Activated CD8-positive, alpha-beta T cell treated with anti-CD3 and anti-CD28 coated beads for 36 hours (primary cell): Measurements from ENCODE around the gene ZNF148. TPM values are rescaled to one million over a fixed set of nuclear protein-coding genes. Genes with fewer than 3 reads are reported as not detected.

ENCODE experiments used
- ATAC-seq: fragments of 200-7000 bp; cut with Tn5 transposase; one replicate; pipeline ENCODE4 v1.10.0; 2021; ENCODE audit warnings: mild to moderate bottlenecking, moderate library complexity
- CTCF ChIA-PET: fragments of 350-600 bp; sonication (Branson Sonifier 250); formaldehyde crosslinking; loops from one replicate; lab custom pipeline; 2021; ENCODE audit warnings: antibody characterized with exemption; lab: Charles Lee
- POLR2A ChIA-PET: fragments of 350-600 bp; sonication (Branson Sonifier 250); formaldehyde crosslinking; loops from one replicate; lab custom pipeline; 2021; ENCODE audit warnings: antibody characterized with exemption; lab: Charles Lee
- DNase-seq: peaks from one replicate; pipeline ENCODE4 v3.0.0-alpha.2; 2020
- H3K27ac Mint-ChIP-seq: one replicate; pipeline ENCODE4 v1.8.0; 2021; ENCODE audit warnings: mild to moderate bottlenecking, mixed read lengths
- H3K27me3 Mint-ChIP-seq: one replicate; pipeline ENCODE4 v1.8.0; 2021; ENCODE audit warnings: mixed read lengths
- H3K36me3 Mint-ChIP-seq: one replicate; pipeline ENCODE4 v1.8.0; 2021; ENCODE audit warnings: low read depth, mixed read lengths
- H3K4me1 Mint-ChIP-seq: one replicate; pipeline ENCODE4 v1.8.0; 2021; ENCODE audit warnings: low read depth, mixed read lengths
- H3K4me3 Mint-ChIP-seq: one replicate; pipeline ENCODE4 v1.8.0; 2021; ENCODE audit warnings: mild to moderate bottlenecking, moderate library complexity, mixed read lengths
- H3K9me3 Mint-ChIP-seq: one replicate; pipeline ENCODE4 v1.8.0; 2021; ENCODE audit warnings: mixed read lengths
- intact Hi-C: fragments of 100-400 bp; cut with micrococcal nuclease; formaldehyde crosslinking; loops from one replicate; pipeline ENCODE4 v1.10.0; 2022
- total RNA-seq, 2 experiments: library from RNA; stranded (reverse); gene quantifications; one replicate each; pipeline ENCODE4 v1.2.3, GENCODE V29; 2021
- TF ChIP-seq, protein P1 (sequence below): fragments of 200-600 bp; IDR thresholded peaks from one replicate; pipeline ENCODE4 v1.8.0; 2022; ENCODE audit warnings: antibody characterized with exemption, mild to moderate bottlenecking

Gene ZNF148, protein sequence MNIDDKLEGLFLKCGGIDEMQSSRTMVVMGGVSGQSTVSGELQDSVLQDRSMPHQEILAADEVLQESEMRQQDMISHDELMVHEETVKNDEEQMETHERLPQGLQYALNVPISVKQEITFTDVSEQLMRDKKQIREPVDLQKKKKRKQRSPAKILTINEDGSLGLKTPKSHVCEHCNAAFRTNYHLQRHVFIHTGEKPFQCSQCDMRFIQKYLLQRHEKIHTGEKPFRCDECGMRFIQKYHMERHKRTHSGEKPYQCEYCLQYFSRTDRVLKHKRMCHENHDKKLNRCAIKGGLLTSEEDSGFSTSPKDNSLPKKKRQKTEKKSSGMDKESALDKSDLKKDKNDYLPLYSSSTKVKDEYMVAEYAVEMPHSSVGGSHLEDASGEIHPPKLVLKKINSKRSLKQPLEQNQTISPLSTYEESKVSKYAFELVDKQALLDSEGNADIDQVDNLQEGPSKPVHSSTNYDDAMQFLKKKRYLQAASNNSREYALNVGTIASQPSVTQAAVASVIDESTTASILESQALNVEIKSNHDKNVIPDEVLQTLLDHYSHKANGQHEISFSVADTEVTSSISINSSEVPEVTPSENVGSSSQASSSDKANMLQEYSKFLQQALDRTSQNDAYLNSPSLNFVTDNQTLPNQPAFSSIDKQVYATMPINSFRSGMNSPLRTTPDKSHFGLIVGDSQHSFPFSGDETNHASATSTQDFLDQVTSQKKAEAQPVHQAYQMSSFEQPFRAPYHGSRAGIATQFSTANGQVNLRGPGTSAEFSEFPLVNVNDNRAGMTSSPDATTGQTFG
- 10 to 100 TPM; 36.3 to 36.9 TPM for total RNA-seq

DNA sequence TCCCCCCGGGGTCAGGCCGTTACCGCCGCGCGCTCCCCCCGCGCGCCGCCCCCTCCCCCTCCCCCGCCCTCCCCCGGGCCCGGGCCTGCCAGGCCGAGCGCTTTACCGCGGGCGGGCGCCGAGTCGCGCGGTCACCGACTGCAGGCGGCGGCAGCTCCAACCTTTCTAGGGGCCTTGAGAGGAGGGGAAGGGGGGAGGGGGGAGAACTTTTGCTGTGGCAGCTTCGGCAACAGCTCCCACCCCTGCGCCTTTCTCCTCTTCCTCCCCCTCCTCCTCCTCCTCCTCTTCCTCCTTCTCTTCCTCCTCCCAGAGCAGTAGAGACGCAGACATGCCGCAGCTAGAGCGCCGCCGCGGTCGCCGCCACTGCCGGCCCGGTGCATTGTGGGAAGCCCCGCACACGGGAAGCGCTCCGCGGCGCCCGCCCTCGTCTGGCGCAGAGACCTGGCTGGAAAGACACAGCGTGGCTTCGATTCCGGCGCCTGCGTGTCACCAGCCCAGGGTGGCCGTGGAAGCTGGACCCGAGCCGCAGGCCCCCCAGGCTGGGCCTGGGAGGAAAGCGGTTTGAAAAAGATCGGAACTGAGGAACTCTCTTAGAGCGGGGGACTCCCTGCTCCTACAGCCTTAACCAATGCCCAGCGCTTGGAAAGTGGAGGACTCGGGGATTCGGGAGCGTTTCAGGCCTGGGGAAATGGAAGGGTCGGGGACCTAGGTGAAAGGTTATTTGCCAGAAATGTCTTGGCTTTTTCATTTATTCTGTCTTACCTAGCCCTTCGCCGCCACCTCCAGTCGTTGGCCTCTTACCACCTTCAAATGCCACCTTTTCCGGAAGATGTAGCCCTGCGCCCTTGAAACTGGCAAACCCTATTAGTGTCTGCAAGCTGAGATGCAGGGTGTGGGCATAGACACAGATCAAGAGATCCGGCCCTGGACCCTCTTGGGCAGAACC lies at the start of gene ZNF148:
ZNF148 (minus strand) TSS at position 330 of the 946 bp plus-strand sequence. CDS start 61,685 bp downstream, outside the sequence.
- Mint-ChIP-seq H3K9me3 (no peaks in the 10 kb centered on the region), H3K4me3 (peak within 1 kb of the TSS; percentile 95), H3K36me3 (peaks cover 17% of the 10 kb centered on the region), H3K27me3 (no peaks in the 10 kb centered on the region), H3K27ac (peak within 1 kb of the TSS; percentile 97), H3K4me1 (peaks cover 29% of the 10 kb centered on the region)
- CTCF ChIA-PET, result interaction anchor here (1.1 to 1.3 kb wide), 2 partner anchors 8 to 11 kb away, joined by 3 read pairs; no protein-coding TSS in a partner anchor
- POLR2A ChIA-PET, result interaction anchor here (0.9 to 3.4 kb wide), 10 partner anchors 9 to 340 kb away, joined by 3 to 18 read pairs (median 4); partner anchors contain the start of gene SNX4
- TF ChIP-seq, protein P1, sequence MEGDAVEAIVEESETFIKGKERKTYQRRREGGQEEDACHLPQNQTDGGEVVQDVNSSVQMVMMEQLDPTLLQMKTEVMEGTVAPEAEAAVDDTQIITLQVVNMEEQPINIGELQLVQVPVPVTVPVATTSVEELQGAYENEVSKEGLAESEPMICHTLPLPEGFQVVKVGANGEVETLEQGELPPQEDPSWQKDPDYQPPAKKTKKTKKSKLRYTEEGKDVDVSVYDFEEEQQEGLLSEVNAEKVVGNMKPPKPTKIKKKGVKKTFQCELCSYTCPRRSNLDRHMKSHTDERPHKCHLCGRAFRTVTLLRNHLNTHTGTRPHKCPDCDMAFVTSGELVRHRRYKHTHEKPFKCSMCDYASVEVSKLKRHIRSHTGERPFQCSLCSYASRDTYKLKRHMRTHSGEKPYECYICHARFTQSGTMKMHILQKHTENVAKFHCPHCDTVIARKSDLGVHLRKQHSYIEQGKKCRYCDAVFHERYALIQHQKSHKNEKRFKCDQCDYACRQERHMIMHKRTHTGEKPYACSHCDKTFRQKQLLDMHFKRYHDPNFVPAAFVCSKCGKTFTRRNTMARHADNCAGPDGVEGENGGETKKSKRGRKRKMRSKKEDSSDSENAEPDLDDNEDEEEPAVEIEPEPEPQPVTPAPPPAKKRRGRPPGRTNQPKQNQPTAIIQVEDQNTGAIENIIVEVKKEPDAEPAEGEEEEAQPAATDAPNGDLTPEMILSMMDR, result no peak
- peak; percentile 90 for DNase-seq
- intact Hi-C loops, result no loop called here
- ATAC-seq, result peak; percentile 93

DNA sequence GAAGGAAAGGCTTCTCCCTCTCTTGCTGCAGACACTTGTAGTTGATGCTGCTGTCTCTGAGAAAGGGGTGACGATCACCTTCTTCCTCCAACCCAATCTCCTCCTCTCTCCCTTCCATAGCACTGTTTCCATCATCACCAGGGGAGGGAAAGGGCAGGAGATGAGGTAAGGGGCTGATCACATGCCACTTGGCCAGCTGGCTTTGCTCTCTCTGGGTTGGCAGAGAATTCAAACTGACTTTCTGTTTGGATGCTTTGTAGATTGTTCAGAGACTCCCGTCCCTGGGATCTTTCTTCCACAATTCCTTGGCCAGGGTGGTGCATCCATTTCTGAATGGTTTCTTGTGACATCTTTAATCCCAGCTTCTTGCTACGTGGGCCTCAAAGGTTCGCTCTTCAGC lies 43.2 kb upstream of the ZNF148 start:
- TF ChIP-seq, protein P1, result no peak
- Mint-ChIP-seq H3K9me3 (no peaks in the 10 kb centered on the region), H3K27me3 (no peaks in the 10 kb centered on the region), H3K27ac (no peak overlapping the region), H3K4me1 (peaks cover 3% of the 10 kb centered on the region), H3K36me3 (no peaks in the 10 kb centered on the region), H3K4me3 (no peak overlapping the region)
- ChIA-PET CTCF (interaction anchor here (1.3 to 1.6 kb wide), 2 partner anchors 16 to 657 kb away, joined by 3 to 5 read pairs; no protein-coding TSS in a partner anchor), POLR2A (no interaction called here)
- ATAC-seq (no peak), DNase-seq (no peak)
- intact Hi-C loops, result no loop called here

DNA sequence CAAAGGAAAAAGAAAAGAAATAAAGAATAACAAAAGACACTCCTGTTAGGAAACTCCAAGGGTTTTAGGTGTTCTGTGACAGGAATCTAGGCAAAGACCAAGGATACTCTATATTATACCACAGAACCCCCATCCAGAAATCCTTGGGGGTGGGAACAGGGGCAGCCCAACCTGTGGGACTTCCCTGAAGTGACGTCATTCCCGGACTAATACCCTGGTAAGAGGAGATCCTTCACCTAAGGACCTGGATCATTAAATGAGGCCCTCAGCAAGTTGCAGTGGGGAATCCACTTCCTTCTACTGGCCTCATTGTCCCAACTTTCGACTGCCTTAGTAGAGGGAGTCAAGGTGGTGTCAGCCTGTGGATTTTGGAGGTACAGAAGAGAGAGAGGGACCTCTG lies 41.1 kb upstream of the ZNF148 start:
- ATAC-seq (no peak), DNase-seq (no peak)
- intact Hi-C loops, result no loop called here
- Mint-ChIP-seq H3K36me3 (no peaks in the 10 kb centered on the region), H3K4me1 (peaks cover 3% of the 10 kb centered on the region), H3K27ac (no peak overlapping the region), H3K4me3 (no peak overlapping the region), H3K9me3 (no peaks in the 10 kb centered on the region), H3K27me3 (peaks cover 2% of the 10 kb centered on the region)
- CTCF ChIA-PET, result interaction anchor here (1.8 kb wide), 1 partner anchor 13 kb away, joined by 5 read pairs; no protein-coding TSS in a partner anchor
- POLR2A ChIA-PET, result no interaction called here
- TF ChIP-seq, protein P1, result no peak

DNA sequence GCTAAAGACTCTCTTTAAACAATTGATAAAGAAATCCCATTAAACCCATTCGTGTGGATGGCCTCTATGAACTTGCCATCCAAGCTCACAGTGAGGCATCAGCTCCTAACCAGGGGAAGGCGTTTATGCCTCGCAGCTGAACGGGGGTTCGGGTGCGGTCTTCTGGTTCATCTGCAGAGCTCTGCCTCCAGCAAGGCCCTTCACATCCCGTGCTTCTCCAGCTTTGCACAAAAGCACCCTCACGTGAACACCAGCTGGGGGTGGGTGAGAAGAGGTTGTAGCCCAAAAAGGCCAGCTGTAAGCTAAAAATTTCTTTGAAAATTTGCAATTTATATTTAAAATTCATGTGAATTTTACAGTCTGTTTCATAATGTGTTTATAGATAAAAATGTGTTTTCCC lies 39.5 kb upstream of the ZNF148 start:
- H3K36me3 Mint-ChIP-seq, result no peaks in the 10 kb centered on the region
- H3K4me3 Mint-ChIP-seq, result no peak overlapping the region
- ATAC-seq (no peak), DNase-seq (no peak)
- ChIA-PET CTCF (no interaction called here), POLR2A (no interaction called here)
- peaks cover 3% of the 10 kb centered on the region for H3K4me1 Mint-ChIP-seq
- H3K27me3 Mint-ChIP-seq, result peaks cover 10% of the 10 kb centered on the region
- TF ChIP-seq, protein P1, result no peak
- H3K9me3 Mint-ChIP-seq, result no peaks in the 10 kb centered on the region
- H3K27ac Mint-ChIP-seq, result no peak overlapping the region
- intact Hi-C loops, result no loop called here
